Stimulated activated CD4-positive, alpha-beta T cell treated with anti-CD3 and anti-CD28 coated beads, TNF-alpha, amount 100 ng/mL, for 1 hour (primary cell): ENCODE data around the gene P2RY6.
A peak's percentile ranks its signal among the peaks of the same experiment; 100 is the strongest.

Experiments used
- DNase-seq, 3 donors: peaks; one replicate each; pipeline ENCODE4 v3.0.0-alpha.2; 2020; ENCODE audit warnings: low read depth in 3 of 3, low spot score in 1 of 3

Gene P2RY6

DNA sequence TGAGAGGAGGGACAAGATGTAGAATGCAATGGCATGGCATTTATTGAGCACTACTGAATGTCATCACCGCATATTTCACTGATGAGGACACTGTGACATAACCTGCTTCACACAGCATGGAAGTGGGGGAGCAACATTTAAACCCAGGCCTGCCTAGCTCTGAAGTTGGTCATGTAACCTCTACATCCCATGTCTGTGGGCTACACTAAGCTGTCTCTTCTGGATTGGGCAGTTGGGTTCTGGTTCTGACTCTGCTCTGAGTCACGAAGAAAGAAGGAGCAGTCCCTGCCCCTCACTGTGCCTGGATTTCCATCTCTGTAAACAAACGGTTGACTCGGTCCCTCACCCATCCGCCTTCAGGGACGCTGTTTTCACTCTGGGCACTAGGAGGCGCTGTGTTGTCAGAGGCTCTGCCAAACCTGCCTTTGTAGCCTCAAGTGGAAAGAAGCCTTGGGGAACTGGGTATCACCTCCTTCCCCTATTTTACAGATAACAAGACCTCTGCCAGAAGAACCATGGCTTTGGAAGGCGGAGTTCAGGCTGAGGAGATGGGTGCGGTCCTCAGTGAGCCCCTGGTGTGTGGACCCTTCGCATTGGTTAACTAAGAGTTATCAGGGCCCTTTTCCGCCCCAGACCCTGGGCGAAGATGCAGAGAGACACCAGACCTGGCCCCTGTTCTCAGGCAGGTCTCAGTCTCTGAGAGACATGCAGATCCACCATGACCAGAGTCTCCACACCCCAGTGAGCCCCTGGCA, 23.3 kb downstream of the P2RY6 start:
- peak; percentile 22 to 69 (median 35) for DNase-seq

DNA sequence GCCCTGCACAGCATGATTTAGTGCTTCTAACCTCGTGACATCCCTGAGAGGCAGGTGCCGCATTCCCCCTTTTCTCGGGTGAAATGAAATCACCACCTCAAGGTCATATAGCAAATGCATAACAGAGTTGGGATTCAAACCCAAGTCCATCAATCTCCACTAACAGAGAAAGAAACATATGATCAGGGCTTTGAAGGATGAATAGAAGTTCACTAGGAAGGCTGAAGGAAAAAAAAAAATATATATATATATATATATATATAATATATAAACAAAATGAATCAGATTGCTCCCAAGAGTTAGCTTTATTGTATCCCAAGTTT, 23.8 kb downstream of the P2RY6 start:
- no peak for DNase-seq

GRCh38 chr11:73296501-73297230, 24.5 kb downstream of the P2RY6 start:
- no peak for DNase-seq

DNA sequence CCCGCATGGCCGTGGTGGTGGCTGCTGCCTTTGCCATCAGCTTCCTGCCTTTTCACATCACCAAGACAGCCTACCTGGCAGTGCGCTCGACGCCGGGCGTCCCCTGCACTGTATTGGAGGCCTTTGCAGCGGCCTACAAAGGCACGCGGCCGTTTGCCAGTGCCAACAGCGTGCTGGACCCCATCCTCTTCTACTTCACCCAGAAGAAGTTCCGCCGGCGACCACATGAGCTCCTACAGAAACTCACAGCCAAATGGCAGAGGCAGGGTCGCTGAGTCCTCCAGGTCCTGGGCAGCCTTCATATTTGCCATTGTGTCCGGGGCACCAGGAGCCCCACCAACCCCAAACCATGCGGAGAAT, 25.1 kb downstream of the P2RY6 start:
- DNase-seq, result no peak

GRCh38 chr11:73297702-73298101, 25.6 kb downstream of the P2RY6 start:
- no peak for DNase-seq

DNA sequence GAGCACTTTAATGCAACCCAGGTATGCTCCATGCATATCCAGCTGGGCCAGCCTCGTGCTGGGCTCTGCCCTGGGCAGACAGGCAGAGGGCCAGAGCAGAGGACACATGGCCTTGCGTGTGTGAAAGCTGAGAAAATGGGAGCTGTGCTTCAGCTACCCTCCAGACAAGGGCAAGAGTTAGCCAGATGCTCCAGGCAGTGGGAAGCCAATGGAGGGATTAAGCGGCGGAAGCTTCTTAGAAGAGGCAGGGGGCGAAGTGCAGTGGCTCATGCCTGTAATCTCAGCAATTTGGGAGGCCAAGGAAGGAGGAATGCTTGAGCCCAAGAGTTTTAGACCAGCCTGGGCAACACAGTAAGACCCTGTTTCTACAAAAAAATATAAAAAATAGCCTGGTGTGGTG, 26.1 kb downstream of the P2RY6 start:
- no peak for DNase-seq

- DNase-seq, result no peak
Observed at GRCh38 chr11:73299751-73300150, 27.6 kb downstream of the P2RY6 start.

GRCh38 chr11:73306069-73306841, 34.1 kb downstream of the P2RY6 start:
- DNase-seq, result no peak

DNA sequence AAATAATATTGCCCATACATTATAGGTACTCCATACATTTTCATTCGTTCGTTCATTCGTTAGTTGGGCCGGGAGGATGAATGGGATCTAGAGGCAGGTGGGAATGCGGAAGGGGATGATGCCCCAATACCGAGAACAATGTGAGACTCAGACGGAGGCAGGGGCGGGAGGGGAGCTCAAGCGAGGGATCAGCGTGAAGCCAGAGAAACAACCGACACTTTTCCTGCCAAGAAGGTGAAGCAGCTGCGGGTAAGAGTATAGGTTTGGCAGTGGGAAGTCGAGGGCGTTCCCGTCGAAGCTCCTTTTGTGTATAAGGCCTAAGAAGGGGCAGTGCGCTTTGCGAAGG, 34.8 kb downstream of the P2RY6 start:
- DNase-seq, result no peak

DNA sequence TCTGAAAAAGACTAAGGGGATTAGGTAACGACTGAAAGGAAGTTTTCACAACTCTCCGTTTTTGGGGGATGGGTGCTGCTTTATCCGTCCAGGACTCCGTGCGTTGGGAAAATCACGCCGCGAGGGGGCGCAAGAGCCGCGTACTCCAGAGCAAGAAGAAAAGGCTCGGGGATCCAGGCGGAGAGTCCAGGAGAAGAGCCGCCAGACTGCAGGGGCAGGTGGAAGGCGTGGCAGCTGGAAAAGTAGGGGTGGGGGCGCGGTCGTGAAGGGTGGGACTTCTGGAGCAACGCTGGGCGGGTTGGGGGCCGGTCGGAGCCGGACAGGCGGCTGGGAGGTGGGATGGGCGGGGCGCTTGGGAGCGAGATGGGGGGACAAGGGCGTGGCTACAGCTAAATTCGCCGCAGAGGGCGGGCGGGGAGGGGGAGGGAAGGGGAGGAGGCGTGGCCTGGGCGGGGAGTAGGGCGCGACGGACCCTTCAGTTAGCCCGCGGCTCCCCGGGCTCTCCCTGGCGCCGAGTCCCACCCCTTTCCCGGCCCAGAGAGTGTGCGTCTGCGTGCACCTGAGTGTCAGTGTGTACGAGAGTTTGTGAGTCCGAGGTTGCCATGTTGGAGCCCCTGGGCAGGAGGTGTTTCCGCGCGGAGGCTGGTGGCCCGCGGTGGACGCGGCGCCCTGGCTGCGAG, 35.3 kb downstream of the P2RY6 start:
- DNase-seq, result peak; percentile 54 to 90 (median 69)

DNA sequence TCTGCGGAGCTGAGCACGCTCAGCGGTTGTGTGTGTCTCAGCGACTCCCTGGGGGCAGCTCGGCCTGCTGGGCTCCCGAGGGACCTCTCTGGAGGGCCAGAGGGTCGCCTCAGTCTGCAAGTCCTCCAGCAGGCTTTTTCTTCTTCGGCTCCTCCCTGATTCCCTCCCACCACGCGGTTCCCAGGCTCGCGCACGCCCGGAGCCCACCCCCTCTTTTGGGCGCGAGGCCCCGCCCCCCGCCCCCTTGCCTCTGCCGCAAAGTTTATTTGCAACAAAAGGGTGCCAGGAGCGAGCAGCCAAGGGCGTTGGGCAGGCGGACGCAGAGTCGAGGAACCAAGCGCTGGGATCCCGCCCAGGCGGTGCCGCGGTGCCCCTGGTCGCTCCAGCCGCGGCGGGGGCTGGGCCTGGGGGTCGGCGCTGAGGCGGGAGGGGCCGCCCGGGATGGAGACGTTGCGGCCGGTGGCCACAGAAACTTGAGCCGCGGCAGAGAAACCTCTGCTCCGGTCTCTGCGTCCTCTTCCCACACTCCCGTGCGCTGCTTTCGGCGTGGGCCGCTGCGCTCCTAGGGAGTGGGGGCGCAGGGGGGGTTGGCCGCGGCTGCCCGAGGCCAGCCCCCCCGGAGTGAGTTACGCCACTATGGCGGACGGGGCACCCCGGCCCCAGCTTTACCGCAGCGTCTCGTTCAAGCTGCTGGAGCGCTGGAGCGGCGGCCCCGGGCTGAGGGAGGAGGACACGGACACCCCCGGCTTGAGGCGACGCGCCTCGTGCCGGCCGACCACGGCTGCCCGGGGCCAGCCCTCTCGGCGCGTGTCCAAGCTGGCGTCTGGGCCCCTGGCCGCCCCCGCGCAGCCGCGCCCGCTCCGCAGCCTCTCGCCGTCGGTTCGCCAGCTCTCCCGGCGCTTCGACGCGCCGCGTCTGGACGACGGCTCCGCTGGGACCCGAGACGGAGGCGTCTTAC, 36.1 kb downstream of the P2RY6 start, which contains the start of gene ARHGEF17:
ARHGEF17 (plus strand) TSS at position 274 of the 958 bp plus-strand sequence; CDS start at position 637, 363 bp downstream.
- DNase-seq, result peak in 1 of 3 donors; percentile 21

- DNase-seq, result no peak
Observed at GRCh38 chr11:73308961-73309919, 37.1 kb downstream of the P2RY6 start.

DNA sequence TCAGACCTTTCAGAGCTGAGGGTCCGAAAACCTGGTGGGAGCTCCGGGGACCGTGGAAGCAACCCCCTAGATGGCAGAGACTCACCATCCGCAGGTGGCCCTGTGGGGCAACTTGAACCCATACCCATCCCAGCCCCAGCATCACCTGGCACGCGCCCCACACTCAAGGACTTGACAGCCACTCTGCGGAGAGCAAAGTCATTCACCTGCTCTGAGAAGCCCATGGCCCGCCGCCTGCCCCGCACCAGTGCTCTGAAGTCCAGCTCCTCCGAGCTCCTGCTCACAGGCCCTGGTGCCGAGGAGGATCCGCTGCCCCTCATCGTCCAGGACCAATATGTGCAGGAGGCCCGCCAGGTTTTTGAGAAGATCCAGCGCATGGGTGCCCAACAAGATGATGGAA, 37.9 kb downstream of the P2RY6 start:
- no peak for DNase-seq

- DNase-seq, result no peak
Observed at GRCh38 chr11:73310661-73311393, 38.7 kb downstream of the P2RY6 start.

DNA sequence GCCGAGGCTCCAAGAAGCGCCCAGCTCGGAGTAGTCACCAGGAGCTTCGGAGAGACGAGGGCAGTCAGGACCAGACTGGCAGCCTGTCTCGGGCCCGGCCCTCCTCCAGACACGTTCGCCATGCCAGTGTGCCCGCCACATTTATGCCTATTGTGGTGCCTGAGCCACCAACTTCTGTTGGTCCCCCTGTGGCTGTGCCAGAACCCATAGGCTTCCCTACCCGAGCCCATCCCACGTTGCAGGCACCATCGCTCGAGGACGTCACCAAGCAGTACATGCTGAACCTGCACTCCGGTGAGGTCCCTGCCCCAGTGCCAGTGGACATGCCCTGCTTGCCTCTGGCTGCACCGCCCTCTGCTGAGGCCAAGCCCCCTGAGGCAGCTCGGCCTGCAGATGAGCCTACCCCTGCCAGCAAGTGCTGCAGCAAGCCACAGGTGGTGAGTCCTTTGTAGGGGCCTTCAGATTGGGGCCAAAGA, 39.3 kb downstream of the P2RY6 start:
- DNase-seq, result no peak

- DNase-seq, result no peak
Observed at GRCh38 chr11:73312036-73312435, 39.9 kb downstream of the P2RY6 start.

DNA sequence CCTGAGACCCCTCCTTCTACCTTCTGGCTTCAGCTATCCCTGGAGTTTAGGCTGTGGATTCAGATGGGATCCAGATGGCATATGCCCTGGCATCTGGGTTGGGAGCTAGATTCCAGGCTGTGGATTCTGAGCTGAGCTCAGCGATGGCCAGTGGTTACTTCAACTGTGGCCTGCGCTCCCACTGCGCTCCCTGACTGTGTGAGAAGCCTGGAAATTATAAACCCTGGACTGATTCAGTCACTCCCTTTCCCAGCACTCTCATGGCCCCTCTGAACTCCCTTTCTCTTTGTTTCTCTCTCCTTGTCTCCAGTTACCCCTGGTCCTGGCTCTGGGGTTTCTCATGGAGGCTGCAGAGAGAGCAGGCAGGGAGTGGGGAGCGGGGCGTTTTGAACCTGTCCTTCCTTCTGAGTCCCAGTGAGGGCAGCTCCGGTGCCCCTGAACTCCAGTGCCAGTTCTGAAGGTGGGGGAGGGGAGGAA, 40.8 kb downstream of the P2RY6 start:
- no peak for DNase-seq

- DNase-seq, result no peak
Observed at GRCh38 chr11:73313652-73314051, 41.5 kb downstream of the P2RY6 start.
